ENCODE data around the gene DLG2. TPM values are rescaled to one million over a fixed set of nuclear protein-coding genes. Genes with fewer than 3 reads are reported as not detected.

Gene DLG2
- total RNA-seq, 1 donor from 2014 or later, result 0.26 TPM

DNA sequence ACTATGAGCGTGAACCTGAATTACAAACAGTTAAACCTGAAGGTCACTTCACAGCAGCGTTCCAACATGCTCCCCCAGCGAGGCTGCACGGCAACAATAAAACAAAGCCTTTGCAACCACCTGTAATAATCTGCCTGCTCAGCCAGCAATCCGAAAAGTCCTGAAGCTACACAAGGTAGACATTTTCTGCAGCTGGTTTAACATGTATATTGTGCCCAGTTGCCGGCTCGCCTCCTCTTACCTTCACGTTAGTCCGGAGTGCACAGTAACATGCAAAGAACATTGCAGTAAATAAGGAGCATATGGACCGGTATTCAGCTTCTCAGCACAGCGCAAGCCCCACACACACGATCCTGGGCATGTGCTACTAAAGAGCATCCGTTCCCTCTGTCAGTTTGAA lies 704.3 kb downstream of the DLG2 start:
- Histone ChIP-seq H3K27me3 (ENCODE audit: control insufficient read depth, insufficient read depth, low read length) (peaks cover 4% of the 10 kb centered on the region), H3K4me3 (ENCODE audit: low read depth, low read length) (no peak overlapping the region)
- TF ChIP-seq, protein P1, sequence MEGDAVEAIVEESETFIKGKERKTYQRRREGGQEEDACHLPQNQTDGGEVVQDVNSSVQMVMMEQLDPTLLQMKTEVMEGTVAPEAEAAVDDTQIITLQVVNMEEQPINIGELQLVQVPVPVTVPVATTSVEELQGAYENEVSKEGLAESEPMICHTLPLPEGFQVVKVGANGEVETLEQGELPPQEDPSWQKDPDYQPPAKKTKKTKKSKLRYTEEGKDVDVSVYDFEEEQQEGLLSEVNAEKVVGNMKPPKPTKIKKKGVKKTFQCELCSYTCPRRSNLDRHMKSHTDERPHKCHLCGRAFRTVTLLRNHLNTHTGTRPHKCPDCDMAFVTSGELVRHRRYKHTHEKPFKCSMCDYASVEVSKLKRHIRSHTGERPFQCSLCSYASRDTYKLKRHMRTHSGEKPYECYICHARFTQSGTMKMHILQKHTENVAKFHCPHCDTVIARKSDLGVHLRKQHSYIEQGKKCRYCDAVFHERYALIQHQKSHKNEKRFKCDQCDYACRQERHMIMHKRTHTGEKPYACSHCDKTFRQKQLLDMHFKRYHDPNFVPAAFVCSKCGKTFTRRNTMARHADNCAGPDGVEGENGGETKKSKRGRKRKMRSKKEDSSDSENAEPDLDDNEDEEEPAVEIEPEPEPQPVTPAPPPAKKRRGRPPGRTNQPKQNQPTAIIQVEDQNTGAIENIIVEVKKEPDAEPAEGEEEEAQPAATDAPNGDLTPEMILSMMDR (IDR thresholded peaks at IDR 0.05; ENCODE audit: insufficient read depth, low read length, severe bottlenecking), result no peak

GRCh38 chr11:84922212-84922805 lies 704.8 kb downstream of the DLG2 start:
- FAIRE-seq, result no peak

More for the DNA sequence above, 704.3 kb downstream of the DLG2 start:
- no peak for DNase-seq (ENCODE audit: low read depth)
- FAIRE-seq, result no peak
- no peaks in the 10 kb centered on the region for H3K36me3 ChIP-seq (ENCODE audit: control insufficient read depth, insufficient read depth, low read length)

DNA sequence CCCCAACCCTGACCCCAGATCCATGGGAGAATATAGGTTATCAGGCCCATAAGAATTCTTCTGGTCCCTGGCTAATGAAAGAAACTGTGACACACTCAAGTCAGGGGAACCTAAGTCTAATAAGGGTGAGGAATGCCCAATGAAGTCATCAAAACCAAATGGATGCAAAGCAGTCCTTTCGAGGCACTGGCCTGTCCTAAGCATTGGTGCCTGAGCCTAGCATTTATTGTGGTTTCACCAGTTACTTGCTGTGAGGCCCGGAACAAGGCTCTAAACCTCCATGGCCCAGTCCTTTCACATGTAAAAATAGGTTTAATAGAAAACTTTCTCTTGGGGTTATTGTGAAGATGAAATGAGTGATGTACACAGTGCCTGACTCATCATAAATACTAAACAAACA lies 712.6 kb downstream of the DLG2 start:
- Histone ChIP-seq H3K4me3 (ENCODE audit: low read depth, low read length) (no peak overlapping the region), H3K27me3 (ENCODE audit: control insufficient read depth, insufficient read depth, low read length) (no peaks in the 10 kb centered on the region), H3K36me3 (ENCODE audit: control insufficient read depth, insufficient read depth, low read length) (no peaks in the 10 kb centered on the region)
- TF ChIP-seq, protein P1 (IDR thresholded peaks at IDR 0.05; ENCODE audit: insufficient read depth, low read length, severe bottlenecking), result no peak
- DNase-seq (ENCODE audit: low read depth) (no peak), FAIRE-seq (no peak)

More at GRCh38 chr11:84922212-84922805, 704.8 kb downstream of the DLG2 start:
- Histone ChIP-seq H3K4me3 (ENCODE audit: low read depth, low read length) (no peak overlapping the region), H3K27me3 (ENCODE audit: control insufficient read depth, insufficient read depth, low read length) (peaks cover 4% of the 10 kb centered on the region), H3K36me3 (ENCODE audit: control insufficient read depth, insufficient read depth, low read length) (no peaks in the 10 kb centered on the region)
- TF ChIP-seq, protein P1 (IDR thresholded peaks at IDR 0.05; ENCODE audit: insufficient read depth, low read length, severe bottlenecking), result no peak
- DNase-seq (ENCODE audit: low read depth), result no peak

DNA sequence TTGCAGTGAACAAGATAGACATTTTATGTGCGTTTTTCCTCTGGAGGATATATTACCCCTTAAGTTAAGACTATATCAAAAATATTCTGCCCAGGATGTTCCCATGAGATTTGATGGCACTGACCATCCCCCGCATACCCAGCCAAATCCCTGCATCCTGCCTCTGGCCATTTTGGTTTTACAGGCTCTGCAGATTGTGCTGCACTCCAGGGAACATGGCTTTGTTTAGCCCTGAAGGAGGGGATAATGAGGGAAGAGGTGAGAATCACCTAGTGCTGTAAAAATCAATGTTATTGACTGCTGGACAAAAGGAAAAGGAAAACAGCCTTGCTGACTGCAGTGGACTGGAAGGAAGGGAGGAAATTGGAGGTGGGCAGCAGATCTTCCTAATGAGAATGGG lies 717.4 kb downstream of the DLG2 start:
- no peaks in the 10 kb centered on the region for H3K27me3 ChIP-seq (ENCODE audit: control insufficient read depth, insufficient read depth, low read length)
- no peaks in the 10 kb centered on the region for H3K36me3 ChIP-seq (ENCODE audit: control insufficient read depth, insufficient read depth, low read length)
- FAIRE-seq, result no peak
- DNase-seq (ENCODE audit: low read depth), result no peak
- TF ChIP-seq, protein P1 (IDR thresholded peaks at IDR 0.05; ENCODE audit: insufficient read depth, low read length, severe bottlenecking), result no peak
- H3K4me3 ChIP-seq (ENCODE audit: low read depth, low read length), result no peak overlapping the region

DNA sequence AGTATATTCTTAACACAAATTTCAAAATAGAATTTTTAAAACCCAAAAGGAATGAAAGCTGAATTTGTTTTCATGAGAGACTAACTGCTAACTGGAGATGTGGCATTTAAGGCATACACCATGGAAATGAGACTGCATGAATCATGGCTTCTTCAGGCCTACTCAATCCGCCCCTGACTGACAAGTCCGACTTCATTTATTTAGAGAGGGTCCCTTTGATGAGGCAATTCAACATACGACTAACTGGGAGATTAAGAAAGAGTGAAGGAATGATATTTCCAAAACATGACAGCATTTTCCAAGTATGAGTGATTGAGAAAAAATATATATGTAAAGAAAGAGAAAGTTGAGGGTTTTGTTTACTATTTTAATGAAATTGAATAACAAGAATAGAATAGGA lies 720.1 kb downstream of the DLG2 start:
- no peak for FAIRE-seq
- peak; percentile 88 for DNase-seq (ENCODE audit: low read depth)
- Histone ChIP-seq H3K27me3 (ENCODE audit: control insufficient read depth, insufficient read depth, low read length) (no peaks in the 10 kb centered on the region), H3K4me3 (ENCODE audit: low read depth, low read length) (no peak overlapping the region), H3K36me3 (ENCODE audit: control insufficient read depth, insufficient read depth, low read length) (no peaks in the 10 kb centered on the region)
- TF ChIP-seq, protein P1 (IDR thresholded peaks at IDR 0.05; ENCODE audit: insufficient read depth, low read length, severe bottlenecking), result no peak

DNA sequence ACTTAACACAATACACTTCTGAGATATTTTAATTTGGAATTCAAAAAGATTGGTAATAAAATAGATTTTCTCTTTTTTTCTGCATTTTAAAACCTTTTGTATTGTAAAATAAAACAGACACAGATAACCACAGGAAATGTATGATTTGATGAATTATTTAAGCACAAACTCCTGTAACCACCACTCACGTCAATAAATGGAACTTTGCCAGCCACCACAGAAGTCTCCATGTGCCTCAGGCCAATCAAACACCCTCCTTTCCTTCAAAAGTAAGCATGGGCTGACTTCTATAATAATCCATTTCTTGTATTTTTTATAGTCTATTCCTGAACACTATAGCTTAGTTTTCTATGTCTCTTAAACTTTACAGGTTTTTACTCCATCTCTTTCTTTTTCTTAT lies 721.7 kb downstream of the DLG2 start:
- Histone ChIP-seq H3K36me3 (ENCODE audit: control insufficient read depth, insufficient read depth, low read length) (no peaks in the 10 kb centered on the region), H3K4me3 (ENCODE audit: low read depth, low read length) (no peak overlapping the region), H3K27me3 (ENCODE audit: control insufficient read depth, insufficient read depth, low read length) (no peaks in the 10 kb centered on the region)
- DNase-seq (ENCODE audit: low read depth) (peak; percentile 58), FAIRE-seq (no peak)
- TF ChIP-seq, protein P1 (IDR thresholded peaks at IDR 0.05; ENCODE audit: insufficient read depth, low read length, severe bottlenecking), result no peak

All from bronchial epithelial cell (primary cell).